HFF-Myc (cell line): Measurements from ENCODE around the gene IMPDH2.

Experiments
- DNase-seq: peaks from one replicate; pipeline ENCODE4 v3.0.0-alpha.2; 2011; ENCODE audit warnings: low read depth; ENCODE audit errors: extremely low read depth
- H3K4me3 ChIP-seq: replicated peaks from 2 replicates; pipeline ENCODE4 v1.5.1; 2011; ENCODE audit warnings: low read depth, mild to moderate bottlenecking, control low read depth, low read length
- CTCF ChIP-seq: IDR thresholded peaks from 2 replicates; pipeline ENCODE4 v1.5.1; 2012; ENCODE audit warnings: mild to moderate bottlenecking, low read depth, low read length, control low read depth; ENCODE audit errors: missing control alignments

The IMPDH2 gene

DNA sequence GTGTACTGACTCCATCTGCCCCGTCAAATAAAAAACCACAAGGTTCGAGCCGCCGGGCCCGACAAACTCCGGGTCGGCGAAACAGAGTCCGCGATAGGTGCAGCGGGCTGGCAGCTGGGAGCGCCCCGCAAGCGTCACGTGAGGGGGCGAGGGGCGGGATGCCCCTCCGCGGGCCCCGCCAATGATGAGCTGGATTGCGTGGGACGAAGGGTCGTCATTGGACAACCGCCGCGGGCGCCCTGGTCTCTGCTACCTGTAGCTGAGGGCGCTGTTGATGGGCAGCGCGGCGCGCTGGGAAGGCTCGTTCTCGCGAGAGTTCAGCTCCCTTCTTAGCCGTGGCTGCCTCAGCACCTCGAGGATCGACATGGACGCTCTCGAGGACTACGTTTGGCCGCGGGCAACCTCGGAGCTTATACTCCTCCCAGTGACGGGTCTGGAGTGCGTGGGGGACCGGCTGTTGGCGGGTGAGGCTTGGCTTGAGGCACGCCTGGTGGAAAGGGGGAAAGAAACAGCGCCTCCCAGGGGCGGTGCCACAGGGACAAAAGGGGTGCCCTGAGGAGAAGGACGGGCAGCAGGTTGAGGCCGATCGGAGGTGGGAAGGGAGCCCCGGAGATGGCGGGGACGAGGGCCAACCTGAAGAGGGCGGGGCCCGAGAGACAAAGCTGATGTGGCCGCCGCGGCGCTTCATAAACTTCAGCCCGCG is 22.0 kb downstream of the IMPDH2 start, which contains the start of gene WDR6:
TSS of gene WDR6 (plus strand) at position 324 of the 703 bp plus-strand sequence. CDS start at position 365, 41 bp downstream.
- peak; percentile 88 for DNase-seq
- H3K4me3 ChIP-seq, result peak within 1 kb of the TSS; percentile 59
- peak; percentile 26 for TF ChIP-seq CTCF

DNA sequence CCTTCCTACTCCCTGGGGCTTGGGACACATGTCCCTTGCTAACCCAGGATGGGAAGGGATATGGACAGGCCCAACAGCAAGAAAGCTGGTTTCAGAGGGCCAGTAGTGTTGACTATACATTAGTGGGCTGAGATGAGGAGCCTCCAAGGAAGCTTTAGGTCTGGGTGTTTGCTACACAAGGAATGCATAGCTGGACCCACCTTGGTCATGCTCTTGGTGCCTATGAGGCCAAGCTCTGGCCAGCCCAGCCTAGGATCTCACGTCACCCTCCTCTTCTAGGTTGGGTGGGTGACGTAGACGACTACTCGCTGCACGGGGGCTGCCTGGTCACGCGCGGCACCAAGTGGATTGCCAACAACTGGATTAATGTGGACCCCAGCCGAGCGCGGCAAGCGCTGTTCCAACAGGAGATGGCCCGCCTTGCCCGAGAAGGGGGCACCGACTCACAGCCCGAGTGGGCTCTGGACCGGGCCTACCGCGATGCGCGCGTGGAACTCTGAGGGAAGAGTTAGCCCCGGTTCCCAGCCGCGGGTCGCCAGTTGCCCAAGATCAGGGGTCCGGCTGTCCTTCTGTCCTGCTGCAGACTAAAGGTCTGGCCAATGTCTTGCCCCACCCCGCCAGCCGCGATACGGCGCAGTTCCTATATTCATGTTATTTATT is 22.7 kb downstream of the IMPDH2 start:
- H3K4me3 ChIP-seq, result peak overlapping the region; percentile 59
- DNase-seq, result no peak
- TF ChIP-seq CTCF, result no peak

DNA sequence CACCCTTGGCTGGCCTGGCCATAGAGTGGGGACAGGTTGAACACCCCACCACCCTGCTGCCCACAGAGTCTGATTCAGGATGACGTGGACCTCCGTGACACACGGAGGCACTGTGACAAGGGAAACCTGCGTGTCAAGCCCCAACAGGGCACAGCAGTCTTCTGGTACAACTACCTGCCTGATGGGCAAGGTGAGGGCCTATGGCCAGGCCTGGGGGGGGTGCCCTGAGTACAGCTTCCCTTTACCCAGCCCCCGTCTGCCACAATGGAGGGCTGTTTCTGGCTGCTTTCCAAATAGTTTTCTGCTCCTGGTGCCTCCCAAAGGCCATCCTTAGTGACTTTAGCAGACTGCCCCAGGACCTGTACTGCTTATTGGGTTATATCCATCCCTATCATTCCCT is 23.2 kb downstream of the IMPDH2 start:
- H3K4me3 ChIP-seq, result peak overlapping the region; percentile 59
- TF ChIP-seq CTCF, result no peak
- DNase-seq, result no peak

- no peak overlapping the region for H3K4me3 ChIP-seq
- no peak for DNase-seq
- TF ChIP-seq CTCF, result no peak
Observed at GRCh38 chr3:49005303-49005680, 23.9 kb downstream of the IMPDH2 start.

GRCh38 chr3:49004352-49005302 is 24.6 kb downstream of the IMPDH2 start:
- no peak overlapping the region for H3K4me3 ChIP-seq
- no peak for DNase-seq
- no peak for TF ChIP-seq CTCF

- no peak for TF ChIP-seq CTCF
- no peak for DNase-seq
- no peak overlapping the region for H3K4me3 ChIP-seq
Observed at GRCh38 chr3:49001155-49001554, 28.0 kb downstream of the IMPDH2 start.
